Endothelial cell of umbilical vein (primary cell): ENCODE measurements around the gene PARP3. TPM values are rescaled to one million over a fixed set of nuclear protein-coding genes. Genes with fewer than 3 reads are reported as not detected.

Source experiments
- BruUV-seq: library from RNA; stranded (reverse); fragments of 400-500 nt; replicated peaks from 2 replicates; lab custom pipeline; 2021; lab: Mats Ljungman, UMichigan
- CTCF ChIA-PET: fragments of 300-600, 350-600 bp; sonication (Branson Sonifier 250); formaldehyde crosslinking; loops from one replicate; lab custom pipeline; 2021; ENCODE audit warnings: antibody characterized with exemption, inconsistent platforms; lab: Charles Lee
- POLR2A ChIA-PET: fragments of 300-600, 350-600 bp; sonication (Branson Sonifier 250); formaldehyde crosslinking; loops from one replicate; lab custom pipeline; 2021; ENCODE audit warnings: antibody characterized with exemption, inconsistent platforms; lab: Charles Lee
- DNase-seq: peaks from one replicate; pipeline ENCODE4 v3.0.0-alpha.2; 2011; ENCODE audit warnings: low read depth, low spot score
- FAIRE-seq: peaks from 2 replicates; lab custom pipeline; 2011; peaks lifted over from hg19 to GRCh38; lab: Jason Lieb, UNC
- H2AFZ ChIP-seq: 2 replicates; pipeline ENCODE4 v1.6.0; 2012; ENCODE audit warnings: low read depth, low read length, control low read depth, inconsistent platforms
- H3K27ac ChIP-seq: 2 replicates; pipeline ENCODE4 v1.5.1; 2011; ENCODE audit warnings: low read depth, mild to moderate bottlenecking, control low read depth, low read length, moderate library complexity; ENCODE audit not compliant: insufficient read depth
- H3K27me3 ChIP-seq, 2 experiments: 2 replicates each; pipeline versions ENCODE4 v1.6.0 to v1.6.1; 2011; ENCODE audit warnings: low read length in 2 of 2, mixed read lengths in 1 of 2; ENCODE audit not compliant: control insufficient read depth in 2 of 2, insufficient read depth in 2 of 2
- H3K36me3 ChIP-seq, 2 experiments: 2 replicates in 1 of 2; 3 replicates in 1 of 2; pipeline ENCODE4 v1.5.1; 2011; ENCODE audit warnings: low read length in 2 of 2, mild to moderate bottlenecking in 1 of 2, moderate library complexity in 1 of 2; ENCODE audit not compliant: control insufficient read depth in 2 of 2, insufficient read depth in 2 of 2; ENCODE audit errors: extremely low read depth in 1 of 2
- H3K4me1 ChIP-seq: 3 replicates; pipeline ENCODE4 v1.5.1; 2011; ENCODE audit warnings: mild to moderate bottlenecking, low read length; ENCODE audit not compliant: control insufficient read depth, insufficient read depth; ENCODE audit errors: extremely low read depth
- H3K4me2 ChIP-seq: 2 replicates; pipeline ENCODE4 v1.6.1; 2011; ENCODE audit warnings: low read length, control low read depth, mixed read lengths; ENCODE audit not compliant: insufficient read depth
- H3K4me3 ChIP-seq, 3 experiments: fragments of 200-600 bp in 1 of 3; sonication (generic), shearing (Covaris generic) in 1 of 3; replicated peaks in 1 of 3; 2 replicates each; pipeline ENCODE4 v1.5.1; 2011 to 2016; ENCODE audit warnings: control low read depth in 3 of 3, low read length in 3 of 3, mild to moderate bottlenecking in 2 of 3, inconsistent platforms in 1 of 3, low read depth in 1 of 3, moderate library complexity in 1 of 3; ENCODE audit not compliant: insufficient read depth in 1 of 3
- H3K79me2 ChIP-seq: 2 replicates; pipeline ENCODE4 v1.6.0; 2012; ENCODE audit warnings: low read length, inconsistent platforms; ENCODE audit not compliant: control insufficient read depth, insufficient read depth
- H3K9ac ChIP-seq: replicated peaks from 2 replicates; pipeline ENCODE3; 2011; ENCODE audit warnings: low read length, control low read depth; ENCODE audit not compliant: insufficient read depth; ENCODE audit errors: extremely low read depth
- H3K9me1 ChIP-seq: replicated peaks from 3 replicates; pipeline ENCODE4 v1.6.0; 2011; ENCODE audit warnings: mild to moderate bottlenecking, low read length; ENCODE audit not compliant: control insufficient read depth, insufficient read depth; ENCODE audit errors: extremely low read depth
- H3K9me3 ChIP-seq: replicated peaks from 2 replicates; pipeline ENCODE4 v1.5.1; 2012; ENCODE audit warnings: low read length, inconsistent platforms; ENCODE audit not compliant: control insufficient read depth, insufficient read depth
- H4K20me1 ChIP-seq: replicated peaks from 2 replicates; pipeline ENCODE3; 2011; ENCODE audit warnings: mild to moderate bottlenecking, low read length; ENCODE audit not compliant: control insufficient read depth, insufficient read depth; ENCODE audit errors: extremely low read depth
- EZH2 ChIP-seq: IDR thresholded peaks from 2 replicates; pipeline ENCODE4 v1.6.1; 2012; ENCODE audit warnings: borderline replicate concordance, low read depth, mild to moderate bottlenecking, moderate library complexity, low read length, inconsistent platforms; ENCODE audit not compliant: severe bottlenecking
- FOS ChIP-seq: IDR thresholded peaks from 2 replicates; pipeline ENCODE4 v1.6.1; 2011; ENCODE audit warnings: mild to moderate bottlenecking, low read length, moderate library complexity, borderline replicate concordance; ENCODE audit not compliant: insufficient read depth
- GATA2 ChIP-seq: IDR thresholded peaks from 2 replicates; pipeline ENCODE4 v1.7.0; 2011; ENCODE audit warnings: low read depth, mild to moderate bottlenecking, moderate library complexity, mixed read lengths, low read length; ENCODE audit not compliant: insufficient read length, insufficient read depth
- JUN ChIP-seq: IDR thresholded peaks from 2 replicates; pipeline ENCODE4 v1.6.1; 2011; ENCODE audit warnings: borderline replicate concordance, low read depth; ENCODE audit not compliant: insufficient read length, insufficient read depth
- MYC ChIP-seq: IDR thresholded peaks from one replicate; pipeline ENCODE4 v1.6.1; 2011; ENCODE audit warnings: mild to moderate bottlenecking, low read depth, low read length
- POLR2A ChIP-seq: IDR thresholded peaks from 2 replicates; pipeline ENCODE4 v1.6.1; 2012; ENCODE audit warnings: low read depth, mild to moderate bottlenecking, control low read depth, low read length
- POLR2AphosphoS5 ChIP-seq: IDR thresholded peaks from 2 replicates; pipeline ENCODE4 v1.6.1; 2012; ENCODE audit warnings: low read depth, mild to moderate bottlenecking, control low read depth, low read length, moderate library complexity; ENCODE audit not compliant: insufficient read depth
- dilution Hi-C: fragments of 300-500 bp; cut with MboI; formaldehyde crosslinking; loops from one replicate; pipeline ENCODE4 v1.15.0; 2019; ENCODE audit warnings: low sequenced_read_pairs; ENCODE audit not compliant: extremely low pct_ligation_motif_present
- intact Hi-C: fragments of 100-400 bp; cut with micrococcal nuclease; formaldehyde crosslinking; loops from one replicate; pipeline ENCODE4 v1.10.0; 2022
- polyA plus RNA-seq, 4 experiments: library from polyadenylated mRNA; depleted of rRNA in 3 of 4; stranded (reverse) in 3 of 4; unstranded in 1 of 4; fragments of >200 nt; gene quantifications; 2 replicates each; pipeline versions ENCODE4 v1.2.1 to v1.2.3, GENCODE V29; 2011 to 2012; ENCODE audit warnings: missing spikeins in 1 of 4
- total RNA-seq: library from RNA; stranded (reverse); gene quantifications from 2 replicates; pipeline ENCODE4 v1.2.3, GENCODE V29; 2021
- TF ChIP-seq, protein P1 (sequence below), 2 donors: IDR thresholded peaks; 1 replicate in 1 of 2; 2 replicates in 1 of 2; pipeline ENCODE4 v1.5.1; 2011; ENCODE audit warnings: low read length in 2 of 2, mild to moderate bottlenecking in 2 of 2, moderate library complexity in 2 of 2, control low read depth in 1 of 2, inconsistent platforms in 1 of 2, low read depth in 1 of 2; ENCODE audit not compliant: insufficient read depth in 1 of 2; ENCODE audit errors: extremely low read depth in 1 of 2
- TF ChIP-seq, protein P2 (sequence below): IDR thresholded peaks from 2 replicates; pipeline ENCODE4 v1.6.1; 2011; ENCODE audit not compliant: insufficient read depth, insufficient read length

PARP3 gene
- total and polyA plus RNA-seq, 2 donors (not counting 3 experiments of a cell fraction or from before 2014, with no cell fraction given) = 10.0 to 13.8 TPM

DNA sequence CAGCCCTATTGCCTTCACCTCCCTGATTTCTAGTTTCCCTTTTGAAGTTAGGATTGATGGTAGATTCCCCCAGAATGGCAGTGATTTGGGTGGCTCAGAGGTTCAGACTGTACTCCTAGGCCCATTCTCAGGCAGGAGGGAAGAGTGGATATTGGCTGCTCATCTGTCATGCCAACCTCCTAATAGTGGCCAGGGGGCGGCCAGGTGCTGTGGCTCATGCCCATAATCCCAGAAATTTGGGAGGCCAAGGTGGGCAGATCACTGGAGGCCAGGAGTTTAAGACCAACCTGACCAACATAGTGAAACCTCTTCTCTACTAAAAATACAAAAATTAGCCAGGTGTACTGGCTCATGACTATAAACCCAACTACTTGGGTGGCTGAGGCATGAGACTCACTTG, 11.7 kb upstream of the PARP3 start:
- dilution Hi-C loops = no loop called here
- no peak overlapping the region for H2AFZ ChIP-seq
- no peaks in the 10 kb centered on the region for H3K27me3 ChIP-seq
- intact Hi-C loops = no loop called here
- no peak for TF ChIP-seq FOS
- TF ChIP-seq EZH2 = no peak
- H3K9ac ChIP-seq = no peak overlapping the region
- no peaks in the 10 kb centered on the region for H3K79me2 ChIP-seq
- DNase-seq = no peak
- H3K9me3 ChIP-seq = no peaks in the 10 kb centered on the region
- FAIRE-seq = no peak
- H3K4me3 ChIP-seq = no peak overlapping the region
- no peaks in the 10 kb centered on the region for H3K4me1 ChIP-seq
- peaks cover 0 to 20% of the 10 kb centered on the region in 2 experiments for H3K36me3 ChIP-seq
- no peaks in the 10 kb centered on the region for H3K9me1 ChIP-seq
- CTCF ChIA-PET = no interaction called here
- no peak overlapping the region for H3K4me2 ChIP-seq
- no TSS peak for BruUV-seq
- no peak overlapping the region for H3K27ac ChIP-seq
- POLR2A ChIA-PET = no interaction called here
- H4K20me1 ChIP-seq = no peaks in the 10 kb centered on the region

DNA sequence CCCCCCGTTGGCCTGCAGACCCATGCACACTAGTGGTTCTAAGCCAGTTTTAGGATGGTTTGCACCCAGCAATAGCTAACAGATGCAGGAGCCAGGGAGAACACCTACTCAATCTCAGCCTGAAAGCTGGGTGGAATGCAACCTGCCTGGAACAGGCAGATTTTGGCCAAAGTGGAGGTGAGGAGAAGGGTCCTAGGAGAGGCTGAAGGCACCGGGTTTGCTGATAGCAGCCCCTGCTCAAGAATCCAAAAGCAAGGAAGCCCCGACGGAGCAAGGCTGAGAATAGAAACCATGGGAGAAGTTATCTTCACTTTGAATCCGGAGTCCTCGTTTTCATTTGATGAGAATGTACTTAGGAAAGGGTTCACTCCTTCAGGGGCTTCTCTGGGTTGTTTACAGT, 10.4 kb upstream of the PARP3 start:
- BruUV-seq = no TSS peak
- Histone ChIP-seq H3K27me3 (no peaks in the 10 kb centered on the region), H3K36me3 (peaks cover 0 to 26% of the 10 kb centered on the region in 2 experiments), H3K79me2 (no peaks in the 10 kb centered on the region), H4K20me1 (no peaks in the 10 kb centered on the region), H3K9ac (no peak overlapping the region), H3K4me1 (no peaks in the 10 kb centered on the region), H3K4me2 (no peak overlapping the region), H3K4me3 (no peak overlapping the region), H3K27ac (no peak overlapping the region), H3K9me3 (no peaks in the 10 kb centered on the region), H2AFZ (no peak overlapping the region), H3K9me1 (no peaks in the 10 kb centered on the region)
- no peak for FAIRE-seq
- POLR2A ChIA-PET = no interaction called here
- CTCF ChIA-PET = no interaction called here
- DNase-seq = no peak
- intact Hi-C loops = no loop called here
- no peak for TF ChIP-seq GATA2
- TF ChIP-seq MYC = no peak
- TF ChIP-seq EZH2 = no peak
- TF ChIP-seq POLR2AphosphoS5 = no peak
- TF ChIP-seq, protein P1, sequence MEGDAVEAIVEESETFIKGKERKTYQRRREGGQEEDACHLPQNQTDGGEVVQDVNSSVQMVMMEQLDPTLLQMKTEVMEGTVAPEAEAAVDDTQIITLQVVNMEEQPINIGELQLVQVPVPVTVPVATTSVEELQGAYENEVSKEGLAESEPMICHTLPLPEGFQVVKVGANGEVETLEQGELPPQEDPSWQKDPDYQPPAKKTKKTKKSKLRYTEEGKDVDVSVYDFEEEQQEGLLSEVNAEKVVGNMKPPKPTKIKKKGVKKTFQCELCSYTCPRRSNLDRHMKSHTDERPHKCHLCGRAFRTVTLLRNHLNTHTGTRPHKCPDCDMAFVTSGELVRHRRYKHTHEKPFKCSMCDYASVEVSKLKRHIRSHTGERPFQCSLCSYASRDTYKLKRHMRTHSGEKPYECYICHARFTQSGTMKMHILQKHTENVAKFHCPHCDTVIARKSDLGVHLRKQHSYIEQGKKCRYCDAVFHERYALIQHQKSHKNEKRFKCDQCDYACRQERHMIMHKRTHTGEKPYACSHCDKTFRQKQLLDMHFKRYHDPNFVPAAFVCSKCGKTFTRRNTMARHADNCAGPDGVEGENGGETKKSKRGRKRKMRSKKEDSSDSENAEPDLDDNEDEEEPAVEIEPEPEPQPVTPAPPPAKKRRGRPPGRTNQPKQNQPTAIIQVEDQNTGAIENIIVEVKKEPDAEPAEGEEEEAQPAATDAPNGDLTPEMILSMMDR (IDR thresholded peaks at IDR 0.05; ENCODE audit: extremely low read depth in 1 of 2, insufficient read depth in 1 of 2, low read depth in 1 of 2, low read length in 2 of 2) = no peak
- no peak for TF ChIP-seq POLR2A
- TF ChIP-seq, protein P2, sequence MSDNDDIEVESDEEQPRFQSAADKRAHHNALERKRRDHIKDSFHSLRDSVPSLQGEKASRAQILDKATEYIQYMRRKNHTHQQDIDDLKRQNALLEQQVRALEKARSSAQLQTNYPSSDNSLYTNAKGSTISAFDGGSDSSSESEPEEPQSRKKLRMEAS = no peak
- no peak for TF ChIP-seq FOS
- no peak for TF ChIP-seq JUN
- dilution Hi-C loops = no loop called here
